ENCODE measurements around the gene SGIP1.

The SGIP1 gene

DNA sequence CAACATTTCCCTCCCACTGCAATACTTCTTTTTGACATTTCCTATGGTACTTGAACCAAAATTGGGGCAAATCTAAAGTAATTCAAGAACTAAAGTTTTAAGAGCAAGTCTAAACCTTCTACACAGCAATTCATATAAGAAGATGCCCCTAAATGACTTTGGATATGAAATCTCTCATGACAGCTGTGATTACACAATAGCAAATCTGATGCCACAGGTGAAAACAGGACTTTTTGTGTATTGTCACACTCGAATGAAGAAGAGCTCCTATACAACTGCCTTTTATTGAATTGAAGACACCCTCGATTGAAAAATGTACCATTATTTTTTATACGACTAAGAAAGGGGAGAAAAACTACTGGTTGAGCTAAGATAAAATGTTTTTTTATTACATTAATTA, 158.7 kb downstream of the SGIP1 start:
- TF ChIP-seq, protein P1, sequence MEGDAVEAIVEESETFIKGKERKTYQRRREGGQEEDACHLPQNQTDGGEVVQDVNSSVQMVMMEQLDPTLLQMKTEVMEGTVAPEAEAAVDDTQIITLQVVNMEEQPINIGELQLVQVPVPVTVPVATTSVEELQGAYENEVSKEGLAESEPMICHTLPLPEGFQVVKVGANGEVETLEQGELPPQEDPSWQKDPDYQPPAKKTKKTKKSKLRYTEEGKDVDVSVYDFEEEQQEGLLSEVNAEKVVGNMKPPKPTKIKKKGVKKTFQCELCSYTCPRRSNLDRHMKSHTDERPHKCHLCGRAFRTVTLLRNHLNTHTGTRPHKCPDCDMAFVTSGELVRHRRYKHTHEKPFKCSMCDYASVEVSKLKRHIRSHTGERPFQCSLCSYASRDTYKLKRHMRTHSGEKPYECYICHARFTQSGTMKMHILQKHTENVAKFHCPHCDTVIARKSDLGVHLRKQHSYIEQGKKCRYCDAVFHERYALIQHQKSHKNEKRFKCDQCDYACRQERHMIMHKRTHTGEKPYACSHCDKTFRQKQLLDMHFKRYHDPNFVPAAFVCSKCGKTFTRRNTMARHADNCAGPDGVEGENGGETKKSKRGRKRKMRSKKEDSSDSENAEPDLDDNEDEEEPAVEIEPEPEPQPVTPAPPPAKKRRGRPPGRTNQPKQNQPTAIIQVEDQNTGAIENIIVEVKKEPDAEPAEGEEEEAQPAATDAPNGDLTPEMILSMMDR (IDR thresholded peaks at IDR 0.05; ENCODE audit: low read depth, low read length, missing control alignments): no peak
- no peak for DNase-seq (ENCODE audit: low read depth)
- no peak overlapping the region for H3K4me3 ChIP-seq (ENCODE audit: low read depth, low read length)

DNA sequence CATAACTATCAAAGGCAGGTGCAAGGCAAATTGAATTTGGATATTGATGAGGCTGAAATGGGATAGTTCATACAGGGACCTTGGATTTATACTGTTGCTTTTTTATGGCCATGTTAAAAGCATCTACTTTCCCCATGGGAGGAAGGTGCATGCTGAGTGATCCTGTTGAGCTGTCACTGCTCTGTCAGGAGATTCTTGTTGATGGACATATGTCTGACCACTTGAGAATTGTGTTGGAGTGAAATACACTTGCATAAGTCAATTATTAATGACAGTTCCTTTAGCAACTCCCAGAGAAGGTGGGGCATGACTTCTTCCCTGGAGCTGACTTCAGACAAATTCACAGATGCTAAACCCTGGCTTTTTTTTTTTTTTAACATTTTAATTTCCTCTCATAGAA, 159.9 kb downstream of the SGIP1 start:
- DNase-seq (ENCODE audit: low read depth): no peak
- TF ChIP-seq, protein P1 (IDR thresholded peaks at IDR 0.05; ENCODE audit: low read depth, low read length, missing control alignments): no peak
- H3K4me3 ChIP-seq (ENCODE audit: low read depth, low read length): no peak overlapping the region

DNA sequence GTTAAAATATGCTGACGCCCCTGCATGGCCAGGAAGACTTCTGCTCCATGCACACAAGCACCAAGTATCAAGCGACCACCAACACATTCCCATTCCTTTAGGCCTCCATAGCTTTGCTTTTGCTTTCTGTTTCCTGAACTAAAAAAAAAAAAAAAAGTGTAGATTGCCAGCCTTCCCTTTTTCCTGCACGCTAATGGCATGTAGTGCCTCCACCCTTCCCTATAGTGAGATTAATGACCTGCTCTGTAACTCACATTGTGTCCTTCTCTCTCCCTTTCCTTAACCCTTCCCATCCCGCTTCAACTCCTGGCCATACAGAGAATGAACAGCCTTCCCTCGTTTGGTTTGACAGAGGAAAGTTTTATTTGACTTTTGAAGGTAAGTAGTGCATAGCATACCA, 161.2 kb downstream of the SGIP1 start:
- no peak overlapping the region for H3K4me3 ChIP-seq (ENCODE audit: low read depth, low read length)
- TF ChIP-seq, protein P1 (IDR thresholded peaks at IDR 0.05; ENCODE audit: low read depth, low read length, missing control alignments): no peak
- DNase-seq (ENCODE audit: low read depth): no peak

DNA sequence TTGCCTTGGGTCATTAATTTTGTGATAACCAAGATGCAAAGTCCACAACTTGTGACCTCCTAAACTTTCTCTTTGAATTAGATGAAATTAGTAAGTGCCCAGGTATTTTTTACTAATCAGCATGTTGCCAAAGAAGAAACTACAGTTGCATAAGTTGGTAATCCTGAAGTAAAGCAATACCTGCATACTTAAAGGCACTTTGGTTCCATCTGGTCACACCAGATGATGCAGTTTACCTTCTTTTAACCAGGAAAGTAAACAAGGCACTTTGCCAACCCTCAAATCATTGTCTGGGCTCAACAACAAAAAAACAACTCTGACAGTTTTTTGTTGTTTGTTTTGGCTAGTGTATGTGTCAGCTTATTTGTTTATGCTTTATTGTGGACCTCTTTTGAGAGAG, 162.8 kb downstream of the SGIP1 start:
- TF ChIP-seq, protein P1 (IDR thresholded peaks at IDR 0.05; ENCODE audit: low read depth, low read length, missing control alignments): no peak
- no peak overlapping the region for H3K4me3 ChIP-seq (ENCODE audit: low read depth, low read length)
- no peak for DNase-seq (ENCODE audit: low read depth)

DNA sequence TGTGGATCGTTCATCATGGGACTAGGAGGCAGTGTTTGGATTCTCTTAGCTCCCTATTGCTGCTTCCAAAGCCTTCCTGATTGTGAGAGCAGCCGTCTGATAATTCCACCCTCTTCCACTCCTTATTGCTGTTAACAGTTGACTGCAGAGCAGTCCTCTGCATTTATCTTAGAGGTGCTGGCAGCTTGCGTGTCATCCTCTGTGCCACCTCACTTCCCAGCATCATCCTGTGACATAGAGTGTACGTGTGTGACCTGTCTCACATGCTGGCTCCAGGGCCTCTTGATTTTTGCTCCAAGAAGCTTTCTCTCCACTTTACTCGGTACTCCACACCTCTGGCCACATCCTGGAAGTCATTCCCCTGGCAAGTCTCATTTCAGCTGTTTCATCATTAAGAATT, 165.3 kb downstream of the SGIP1 start:
- TF ChIP-seq, protein P1 (IDR thresholded peaks at IDR 0.05; ENCODE audit: low read depth, low read length, missing control alignments): no peak
- H3K4me3 ChIP-seq (ENCODE audit: low read depth, low read length): no peak overlapping the region
- no peak for DNase-seq (ENCODE audit: low read depth)

DNA sequence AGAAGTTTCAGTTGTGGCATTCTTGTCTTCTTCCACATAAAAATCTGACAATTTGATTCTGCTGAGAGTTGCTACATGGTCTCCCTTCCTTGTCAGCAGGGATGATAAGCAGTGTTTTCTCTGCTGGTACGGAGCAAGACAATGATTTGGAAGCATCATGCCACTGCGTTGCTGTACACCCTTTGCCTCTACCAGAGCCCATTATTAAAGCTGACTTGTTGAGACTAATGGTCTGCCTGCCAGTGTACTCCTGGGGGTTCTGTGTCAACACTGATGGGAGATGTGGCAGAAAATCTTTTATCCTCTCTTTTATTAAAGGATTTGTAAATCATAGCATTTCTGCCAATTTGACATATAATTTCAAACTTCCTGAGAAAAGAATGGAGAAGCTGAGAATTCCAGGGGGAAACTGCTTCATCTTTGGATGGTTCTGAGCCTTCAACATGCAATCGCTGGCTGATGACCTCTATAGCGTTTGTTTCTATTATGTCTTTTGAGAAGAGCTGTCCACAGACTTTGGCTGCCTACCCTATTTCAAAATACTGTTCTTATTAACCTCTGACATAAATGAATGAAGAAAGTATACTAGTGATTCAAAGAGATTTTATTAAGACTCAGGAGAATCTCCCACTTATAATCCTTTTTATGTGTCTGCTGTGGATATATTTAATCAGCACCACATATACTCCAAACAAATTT, 170.4 kb downstream of the SGIP1 start:
- TF ChIP-seq, protein P1 (IDR thresholded peaks at IDR 0.05; ENCODE audit: low read depth, low read length, missing control alignments): no peak
- DNase-seq (ENCODE audit: low read depth): no peak
- no peak overlapping the region for H3K4me3 ChIP-seq (ENCODE audit: low read depth, low read length)

DNA sequence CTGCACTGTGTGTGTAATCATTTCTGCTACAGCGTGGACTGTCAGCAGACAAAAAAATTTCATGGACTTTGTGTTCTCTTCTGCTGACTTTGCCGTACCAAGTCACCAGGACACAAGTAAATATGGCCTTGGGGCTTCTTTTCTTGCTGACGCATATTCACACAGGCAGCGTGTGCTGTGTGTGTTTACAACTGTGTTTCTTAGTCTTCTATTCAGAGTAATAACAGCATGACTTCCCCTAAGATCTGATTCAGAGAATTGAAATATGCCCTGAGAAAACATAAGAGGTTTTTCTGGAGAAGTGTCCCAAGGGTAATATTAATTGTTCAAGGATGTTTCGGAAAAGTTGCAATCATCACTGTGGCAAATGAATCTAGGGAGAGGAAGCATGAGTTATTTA, 171.2 kb downstream of the SGIP1 start:
- H3K4me3 ChIP-seq (ENCODE audit: low read depth, low read length): no peak overlapping the region
- DNase-seq (ENCODE audit: low read depth): no peak
- TF ChIP-seq, protein P1 (IDR thresholded peaks at IDR 0.05; ENCODE audit: low read depth, low read length, missing control alignments): no peak
